Ovary (tissue), 9 donors: Measurements from ENCODE around the gene TUFT1. TPM values are rescaled to one million over a fixed set of nuclear protein-coding genes. Genes with fewer than 3 reads are reported as not detected.

Experiments
- DNase-seq, 5 donors: peaks; one replicate each; pipeline ENCODE4 v3.0.0-alpha.2; 2019 to 2020
- H3K27ac ChIP-seq, 2 donors: fragments of 200-600 bp; one replicate each; pipeline versions ENCODE4 v1.5.1 to v1.8.0; 2019 to 2022
- H3K27me3 ChIP-seq: fragments of 200-600 bp; one replicate; pipeline ENCODE4 v1.8.0; 2022
- H3K36me3 ChIP-seq: fragments of 200-600 bp; sonication (generic); one replicate; pipeline ENCODE4 v1.5.1; 2019
- H3K4me1 ChIP-seq: one replicate; pipeline ENCODE4 v1.8.1; 2013; ENCODE audit warnings: mild to moderate bottlenecking, moderate library complexity; ENCODE audit not compliant: insufficient read depth
- H3K4me3 ChIP-seq: fragments of 200-600 bp; sonication (generic); one replicate; pipeline ENCODE4 v1.5.1; 2017
- H3K9me3 ChIP-seq, 2 donors: fragments of 200-600 bp in 1 of 2; sonication (generic) in 1 of 2; one replicate each; pipeline versions ENCODE4 v1.5.1 to v1.8.1; 2013 to 2019; ENCODE audit warnings: mild to moderate bottlenecking in 1 of 2, moderate library complexity in 1 of 2
- CTCF ChIP-seq, 3 donors: fragments of 450-650 bp in 2 of 3; fragments of 200-600 bp in 1 of 3; IDR thresholded peaks; one replicate each; pipeline versions ENCODE4 v1.5.1 to v1.8.0; 2016 to 2022; ENCODE audit warnings: antibody characterized with exemption in 3 of 3, mild to moderate bottlenecking in 1 of 3
- EP300 ChIP-seq: sonication (generic); formaldehyde crosslinking; IDR thresholded peaks from one replicate; pipeline ENCODE4 v1.6.1; 2017; ENCODE audit warnings: antibody characterized with exemption
- POLR2A ChIP-seq: fragments of 450-650 bp; IDR thresholded peaks from one replicate; pipeline ENCODE4 v1.6.1; 2017; ENCODE audit warnings: antibody characterized with exemption, mild to moderate bottlenecking, moderate library complexity
- WGBS, 3 donors: extraction: QIAGEN DNeasy Blood & Tissue Kit in 1 of 3; methylation state at CpG; one replicate each; pipeline versions ENCODE4 v1.1.5 to v1.1.7; 2013 to 2017; 5-methylcytosine and 5-hydroxymethylcytosine counted together
- intact Hi-C, 4 donors: fragments of 100-400 bp; cut with DNase I; formaldehyde crosslinking; loops; one replicate each; pipeline versions ENCODE4 v1.11.0 to v1.15.1; 2022 to 2023
- microRNA counts: library from miRNA; unstranded; fragments of <30 nt; microRNA quantifications from one replicate; lab custom pipeline; 2016
- microRNA-seq, 3 donors: library from miRNA; unstranded; fragments of <30 nt; microRNA quantifications; one replicate each; pipeline versions ENCODE4 to v1.2.0, GENCODE V29; 2019 to 2020
- polyA plus RNA-seq, 2 donors: library from polyadenylated mRNA; stranded (reverse); fragments of 200-250 nt in 1 of 2; fragments of 350-450 nt in 1 of 2; fragmentation: Illumina TruSeq in 1 of 2; extraction: RNeasy Lipid Tissue Mini Kit (QIAGEN cat#74804) in 1 of 2; gene quantifications; one replicate each; pipeline ENCODE4 v1.2.3, GENCODE V29; 2013 to 2014
- small RNA-seq: library from RNA; depleted of rRNA; stranded (forward); fragments of <200 nt; gene quantifications from one replicate; pipeline ENCODE3, GENCODE V24; 2016
- total RNA-seq, 7 donors: library from RNA; depleted of rRNA in 2 of 7; stranded (reverse); fragments of >200 nt in 2 of 7; fragmentation: NEBNext Ultra II Directional in 3 of 7; extraction: Animal tissue kit (Norgen Biotek cat#: 25700) in 3 of 7; gene quantifications; one replicate each; pipeline versions ENCODE4 v1.1.0 to v1.2.4, GENCODE V29; 2016 to 2023
- donor health status: DM: no; HTN: no; CAD: no; lungs with moderate emphysema.
- donor health status: DM: no; HTN: no; CAD: no.
- donor health status: Bipolar disorder and iron deficiency.
- donor health status: DM: yes; HTN: yes; CAD: no.
- donor health status: DM: no; HTN: no; CAD: no.
- donor health status: DM: yes; HTN: yes; CAD: no.

The TUFT1 gene
- total and polyA plus RNA-seq, 9 donors = 5.0 to 10.2 (median 7.3) TPM

- H3K27me3 ChIP-seq = no peaks in the 10 kb centered on the region
- H3K4me1 ChIP-seq = no peaks in the 10 kb centered on the region
- DNase-seq = no peak
- TF ChIP-seq EP300 (no peak), CTCF (IDR thresholded peaks at IDR 0.05) (no peak), POLR2A (no peak)
- intact Hi-C loops = no loop called here
- no peaks in the 10 kb centered on the region for H3K36me3 ChIP-seq
- no peaks in the 10 kb centered on the region for H3K9me3 ChIP-seq
- no peak overlapping the region for H3K4me3 ChIP-seq
- H3K27ac ChIP-seq = no peak overlapping the region
- WGBS, 3 donors = 94 to 97% (median 95%) methylated on average over 3 of the region's 3 CpGs
Observed at GRCh38 chr1:151624783-151625182, 84.7 kb downstream of the TUFT1 start.

- Histone ChIP-seq H3K27ac (no peak overlapping the region), H3K36me3 (no peaks in the 10 kb centered on the region), H3K4me3 (no peak overlapping the region), H3K9me3 (no peaks in the 10 kb centered on the region), H3K27me3 (no peaks in the 10 kb centered on the region), H3K4me1 (no peaks in the 10 kb centered on the region)
- WGBS, 3 donors = 91 to 95% (median 92%) methylated on average over 3 of the region's 3 CpGs
- no peak for TF ChIP-seq CTCF (IDR thresholded peaks at IDR 0.05)
- TF ChIP-seq EP300 = no peak
- no peak for TF ChIP-seq POLR2A
- DNase-seq = no peak
- intact Hi-C loops = no loop called here
Observed at GRCh38 chr1:151626740-151627334, 86.7 kb downstream of the TUFT1 start.

- Histone ChIP-seq H3K36me3 (no peaks in the 10 kb centered on the region), H3K27ac (no peak overlapping the region), H3K27me3 (no peaks in the 10 kb centered on the region), H3K4me1 (no peaks in the 10 kb centered on the region), H3K9me3 (no peaks in the 10 kb centered on the region), H3K4me3 (no peak overlapping the region)
- TF ChIP-seq POLR2A = no peak
- TF ChIP-seq EP300 = no peak
- no peak for TF ChIP-seq CTCF (IDR thresholded peaks at IDR 0.05)
- WGBS, 3 donors = 74 to 79% (median 78%) methylated on average over 9 of the region's 9 CpGs
- intact Hi-C loops = no loop called here
- DNase-seq = no peak
Observed at GRCh38 chr1:151629278-151629677, 89.2 kb downstream of the TUFT1 start.

MicroRNA genes within 50 kb of the gene (microRNA counts, 767-probe panel; counts per million panel counts)
- 530 counts per million, percentile 78 among the panel's probes with 10 or more counts for microRNA hsa-miR-554 (lab: Ali Mortazavi, UCI)

Small RNAs within 50 kb of the gene (microRNA-seq; reads per million reads assigned to microRNA genes)
- gene MIR554 = 0 reads per million in 3 donors

Small RNAs within 50 kb of the gene (small RNA-seq; reads per million reads assigned to genes)
- gene MIR554 (not detected), gene RF00405 (not detected), gene RNU6-1062P (not detected)

Other genes starting within 250 kb of the TUFT1 start
- 10 to 100 TPM; 39.8 to 88.9 (median 63.8) TPM for gene PI4KB, start 212.9 kb upstream of the TUFT1 start, total RNA-seq
- gene PI4KB, start 212.9 kb upstream of the TUFT1 start, polyA plus RNA-seq = 10 to 100 TPM; 40.4 to 65.1 TPM
- gene RFX5, start 193.1 kb upstream of the TUFT1 start, total RNA-seq = 10 to 100 TPM; 11.8 to 27.9 (median 22.6) TPM
- gene RFX5, start 193.1 kb upstream of the TUFT1 start, polyA plus RNA-seq = 10 to 100 TPM; 12.1 to 38.7 TPM
- 100 to 1,000 TPM in 1 of 7 donors, 10 to 100 TPM in 6; 29.6 to 117 (median 87.3) TPM for gene SELENBP1, start 167.6 kb upstream of the TUFT1 start, total RNA-seq
- 10 to 100 TPM; 49.2 to 65.7 TPM for gene SELENBP1, start 167.6 kb upstream of the TUFT1 start, polyA plus RNA-seq
- gene PSMB4, start 140.7 kb upstream of the TUFT1 start, total RNA-seq = 100 to 1,000 TPM; 190 to 219 (median 206) TPM
- gene PSMB4, start 140.7 kb upstream of the TUFT1 start, polyA plus RNA-seq = 100 to 1,000 TPM; 221 to 274 TPM
- gene POGZ, start 80.8 kb upstream of the TUFT1 start, total RNA-seq = 100 to 1,000 TPM in 5 of 7 donors, 10 to 100 TPM in 2; 54.8 to 151 (median 104) TPM
- gene POGZ, start 80.8 kb upstream of the TUFT1 start, polyA plus RNA-seq = 100 to 1,000 TPM in 1 of 2 donors, 10 to 100 TPM in 1; 34.6 to 110 TPM
- 10 to 100 TPM in 1 of 7 donors, 1 to 10 TPM in 6; 3.2 to 26.8 (median 5.3) TPM for gene CGN, start 28.9 kb upstream of the TUFT1 start, total RNA-seq
- 1 to 10 TPM; 1.0 to 4.3 TPM for gene CGN, start 28.9 kb upstream of the TUFT1 start, polyA plus RNA-seq
- gene SNX27, start 71.7 kb downstream of the TUFT1 start, total RNA-seq = 10 to 100 TPM; 20.5 to 42.7 (median 35.9) TPM
- gene SNX27, start 71.7 kb downstream of the TUFT1 start, polyA plus RNA-seq = 10 to 100 TPM in 1 of 2 donors, 1 to 10 TPM in 1; 9.5 to 18.4 TPM
- under 1 TPM in 1 of 7 donors, not detected in 6; 0.57 TPM for gene CELF3, start 176.5 kb downstream of the TUFT1 start, total RNA-seq
- gene CELF3, start 176.5 kb downstream of the TUFT1 start, polyA plus RNA-seq = not detected
- gene RIIAD1, start 181.2 kb downstream of the TUFT1 start, total RNA-seq = 10 to 100 TPM in 1 of 7 donors, under 1 TPM in 3, not detected in 3; 0.51 to 34.9 (median 0.61) TPM
- not detected for gene RIIAD1, start 181.2 kb downstream of the TUFT1 start, polyA plus RNA-seq
- gene MRPL9, start 223.2 kb downstream of the TUFT1 start, total RNA-seq = 10 to 100 TPM; 40.2 to 69.0 (median 55.2) TPM
- gene MRPL9, start 223.2 kb downstream of the TUFT1 start, polyA plus RNA-seq = 10 to 100 TPM; 55.4 to 86.8 TPM